HepG2 (cell line): ENCODE results near the gene MEIS3. TPM values are rescaled to one million over a fixed set of nuclear protein-coding genes. Genes with fewer than 3 reads are reported as not detected.

ENCODE experiments used
- EHMT2 ChIP-seq: fragments of 200-600 bp; sonication (generic); IDR thresholded peaks from 2 replicates; pipeline ENCODE4 v1.7.0; 2017; ENCODE audit warnings: antibody characterized with exemption, low read depth, low read length, borderline replicate concordance
- HNRNPL ChIP-seq: fragments of 200-400 bp; formaldehyde crosslinking; IDR thresholded peaks from 2 replicates; pipeline ENCODE4 v1.6.1; 2017; ENCODE audit warnings: mild to moderate bottlenecking, low read depth, low read length
- JUND ChIP-seq: sonication (generic); formaldehyde crosslinking; IDR thresholded peaks from 2 replicates; pipeline ENCODE4 v1.8.0; 2022; ENCODE audit warnings: mild to moderate bottlenecking, missing genetic modification reagents
- MTF1 ChIP-seq: sonication (generic); formaldehyde crosslinking; IDR thresholded peaks from 2 replicates; pipeline ENCODE4 v1.5.0; 2020; ENCODE audit warnings: missing genetic modification reagents
- NFKB2 ChIP-seq: sonication (generic); formaldehyde crosslinking; IDR thresholded peaks from 2 replicates; pipeline ENCODE4 v1.4.0; 2020; ENCODE audit warnings: missing genetic modification reagents, borderline replicate concordance
- RFX1 ChIP-seq: fragments of 450-650 bp; IDR thresholded peaks from 2 replicates; pipeline ENCODE4 v1.6.1; 2017
- SIX4 ChIP-seq: sonication (generic); formaldehyde crosslinking; IDR thresholded peaks from 2 replicates; pipeline ENCODE4 v1.4.0; 2020; ENCODE audit warnings: missing genetic modification reagents
- SMYD3 ChIP-seq: sonication (generic); formaldehyde crosslinking; IDR thresholded peaks from 2 replicates; pipeline ENCODE4 v1.8.1; 2023; ENCODE audit warnings: mild to moderate bottlenecking, missing genetic modification reagents
- ZNF225 ChIP-seq: sonication (generic); formaldehyde crosslinking; IDR thresholded peaks from 2 replicates; pipeline ENCODE4 v1.4.0; 2020; ENCODE audit warnings: mild to moderate bottlenecking, missing genetic modification reagents
- ZNF563 ChIP-seq: sonication (generic); formaldehyde crosslinking; IDR thresholded peaks from 2 replicates; pipeline ENCODE4 v1.8.0; 2022; ENCODE audit warnings: mild to moderate bottlenecking, moderate library complexity, missing genetic modification reagents
- ZNF720 ChIP-seq: sonication (generic); formaldehyde crosslinking; IDR thresholded peaks from 2 replicates; pipeline ENCODE4 v1.4.0; 2020; ENCODE audit warnings: missing genetic modification reagents
- ZNF816 ChIP-seq: sonication (generic); formaldehyde crosslinking; IDR thresholded peaks from 2 replicates; pipeline ENCODE4 v1.8.0; 2022; ENCODE audit warnings: missing genetic modification reagents, mild to moderate bottlenecking, borderline replicate concordance
- polyA plus RNA-seq, 8 experiments: library from polyadenylated mRNA; depleted of rRNA in 3 of 8; stranded (reverse) in 7 of 8; unstranded in 1 of 8; fragments of >200 nt; fragmentation: Illumina TruSeq in 4 of 8; extraction: Trizol in 4 of 8; gene quantifications; 2 replicates each; pipeline versions ENCODE4 v1.2.1 to v1.2.3, GENCODE V29; 2011 to 2016; ENCODE audit warnings: low read depth in 4 of 8, missing spikeins in 1 of 8, mixed read lengths in 1 of 8; ENCODE audit not compliant: insufficient read depth in 1 of 8
- total RNA-seq, 5 experiments: library from RNA; depleted of rRNA; stranded (reverse); fragments of >200 nt; fragmentation: Illumina TruSeq; extraction: Trizol; gene quantifications; 2 replicates each; pipeline ENCODE4 v1.2.3, GENCODE V29; 2016; ENCODE audit warnings: low read depth in 1 of 5
- TF ChIP-seq, protein P1 (sequence below): sonication (generic); formaldehyde crosslinking; IDR thresholded peaks from 2 replicates; pipeline ENCODE4 v1.5.0; 2020; ENCODE audit warnings: mild to moderate bottlenecking, missing genetic modification reagents
- TF ChIP-seq, protein P2 (sequence below): sonication (generic); formaldehyde crosslinking; IDR thresholded peaks from 2 replicates; pipeline ENCODE4 v1.5.0; 2020; ENCODE audit warnings: mild to moderate bottlenecking, low read depth, missing genetic modification reagents, borderline replicate concordance
- TF ChIP-seq, protein P3 (sequence below): sonication (generic); formaldehyde crosslinking; IDR thresholded peaks from 2 replicates; pipeline ENCODE4 v1.5.1; 2020; ENCODE audit warnings: mild to moderate bottlenecking, missing genetic modification reagents, moderate library complexity
- TF ChIP-seq, protein P4 (sequence below): sonication (generic); formaldehyde crosslinking; IDR thresholded peaks from 2 replicates; pipeline ENCODE4 v1.8.0; 2022; ENCODE audit warnings: missing genetic modification reagents, low read depth, mild to moderate bottlenecking, borderline replicate concordance
- TF ChIP-seq, protein P5 (sequence below): sonication (generic); formaldehyde crosslinking; IDR thresholded peaks from 2 replicates; pipeline ENCODE4 v1.4.0; 2020; ENCODE audit warnings: low read depth, missing genetic modification reagents
- TF ChIP-seq, protein P6 (sequence below): sonication (generic); formaldehyde crosslinking; IDR thresholded peaks from 2 replicates; pipeline ENCODE4 v1.4.0; 2020; ENCODE audit warnings: mild to moderate bottlenecking, missing genetic modification reagents

The MEIS3 gene
- total and polyA plus RNA-seq, 2 of the 13 experiments (the other 11 are each of a cell fraction or from before 2014, with no cell fraction given), result 0.09 to 0.70 TPM

DNA sequence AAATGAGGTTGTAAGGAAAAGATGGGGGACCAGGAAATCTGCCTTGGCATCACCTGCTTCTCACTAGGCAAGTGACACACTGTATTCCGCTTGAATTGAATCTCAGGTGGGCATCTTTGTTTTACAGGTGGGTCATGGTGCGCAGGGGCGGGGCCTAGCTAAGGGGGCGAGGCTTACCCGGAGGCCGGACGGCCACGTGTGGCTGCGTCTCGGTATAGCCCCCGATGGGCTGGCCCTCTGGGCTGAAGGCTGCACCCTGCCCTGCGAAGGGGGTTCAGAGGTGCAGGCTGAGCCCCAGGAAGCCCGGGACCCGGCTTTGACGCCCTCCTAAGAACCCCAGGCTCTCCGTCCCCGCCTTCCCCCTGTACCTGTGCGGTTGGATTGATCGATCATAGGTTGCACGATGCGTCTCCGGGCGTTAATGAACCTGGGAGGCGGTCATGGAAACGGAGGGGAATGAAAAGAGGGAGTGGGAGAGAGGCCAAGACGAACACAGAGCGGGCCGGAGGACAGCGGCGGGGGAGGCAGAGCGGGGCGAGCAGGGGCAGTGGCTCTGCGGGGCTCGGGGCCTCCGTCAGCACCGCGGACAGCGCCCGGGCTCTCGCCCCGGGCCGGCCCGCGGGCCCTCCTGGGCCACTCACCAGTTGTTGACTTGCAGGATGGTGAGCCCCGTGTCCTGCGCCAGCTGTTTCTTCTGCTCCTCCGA is 12.5 kb downstream of the MEIS3 start (continued):
- TF ChIP-seq, protein P1, sequence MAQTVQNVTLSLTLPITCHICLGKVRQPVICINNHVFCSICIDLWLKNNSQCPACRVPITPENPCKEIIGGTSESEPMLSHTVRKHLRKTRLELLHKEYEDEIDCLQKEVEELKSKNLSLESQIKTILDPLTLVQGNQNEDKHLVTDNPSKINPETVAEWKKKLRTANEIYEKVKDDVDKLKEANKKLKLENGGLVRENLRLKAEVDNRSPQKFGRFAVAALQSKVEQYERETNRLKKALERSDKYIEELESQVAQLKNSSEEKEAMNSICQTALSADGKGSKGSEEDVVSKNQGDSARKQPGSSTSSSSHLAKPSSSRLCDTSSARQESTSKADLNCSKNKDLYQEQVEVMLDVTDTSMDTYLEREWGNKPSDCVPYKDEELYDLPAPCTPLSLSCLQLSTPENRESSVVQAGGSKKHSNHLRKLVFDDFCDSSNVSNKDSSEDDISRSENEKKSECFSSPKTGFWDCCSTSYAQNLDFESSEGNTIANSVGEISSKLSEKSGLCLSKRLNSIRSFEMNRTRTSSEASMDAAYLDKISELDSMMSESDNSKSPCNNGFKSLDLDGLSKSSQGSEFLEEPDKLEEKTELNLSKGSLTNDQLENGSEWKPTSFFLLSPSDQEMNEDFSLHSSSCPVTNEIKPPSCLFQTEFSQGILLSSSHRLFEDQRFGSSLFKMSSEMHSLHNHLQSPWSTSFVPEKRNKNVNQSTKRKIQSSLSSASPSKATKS, result no peak
- TF ChIP-seq, protein P2, sequence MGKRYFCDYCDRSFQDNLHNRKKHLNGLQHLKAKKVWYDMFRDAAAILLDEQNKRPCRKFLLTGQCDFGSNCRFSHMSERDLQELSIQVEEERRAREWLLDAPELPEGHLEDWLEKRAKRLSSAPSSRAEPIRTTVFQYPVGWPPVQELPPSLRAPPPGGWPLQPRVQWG, result no peak
- TF ChIP-seq, protein P3, sequence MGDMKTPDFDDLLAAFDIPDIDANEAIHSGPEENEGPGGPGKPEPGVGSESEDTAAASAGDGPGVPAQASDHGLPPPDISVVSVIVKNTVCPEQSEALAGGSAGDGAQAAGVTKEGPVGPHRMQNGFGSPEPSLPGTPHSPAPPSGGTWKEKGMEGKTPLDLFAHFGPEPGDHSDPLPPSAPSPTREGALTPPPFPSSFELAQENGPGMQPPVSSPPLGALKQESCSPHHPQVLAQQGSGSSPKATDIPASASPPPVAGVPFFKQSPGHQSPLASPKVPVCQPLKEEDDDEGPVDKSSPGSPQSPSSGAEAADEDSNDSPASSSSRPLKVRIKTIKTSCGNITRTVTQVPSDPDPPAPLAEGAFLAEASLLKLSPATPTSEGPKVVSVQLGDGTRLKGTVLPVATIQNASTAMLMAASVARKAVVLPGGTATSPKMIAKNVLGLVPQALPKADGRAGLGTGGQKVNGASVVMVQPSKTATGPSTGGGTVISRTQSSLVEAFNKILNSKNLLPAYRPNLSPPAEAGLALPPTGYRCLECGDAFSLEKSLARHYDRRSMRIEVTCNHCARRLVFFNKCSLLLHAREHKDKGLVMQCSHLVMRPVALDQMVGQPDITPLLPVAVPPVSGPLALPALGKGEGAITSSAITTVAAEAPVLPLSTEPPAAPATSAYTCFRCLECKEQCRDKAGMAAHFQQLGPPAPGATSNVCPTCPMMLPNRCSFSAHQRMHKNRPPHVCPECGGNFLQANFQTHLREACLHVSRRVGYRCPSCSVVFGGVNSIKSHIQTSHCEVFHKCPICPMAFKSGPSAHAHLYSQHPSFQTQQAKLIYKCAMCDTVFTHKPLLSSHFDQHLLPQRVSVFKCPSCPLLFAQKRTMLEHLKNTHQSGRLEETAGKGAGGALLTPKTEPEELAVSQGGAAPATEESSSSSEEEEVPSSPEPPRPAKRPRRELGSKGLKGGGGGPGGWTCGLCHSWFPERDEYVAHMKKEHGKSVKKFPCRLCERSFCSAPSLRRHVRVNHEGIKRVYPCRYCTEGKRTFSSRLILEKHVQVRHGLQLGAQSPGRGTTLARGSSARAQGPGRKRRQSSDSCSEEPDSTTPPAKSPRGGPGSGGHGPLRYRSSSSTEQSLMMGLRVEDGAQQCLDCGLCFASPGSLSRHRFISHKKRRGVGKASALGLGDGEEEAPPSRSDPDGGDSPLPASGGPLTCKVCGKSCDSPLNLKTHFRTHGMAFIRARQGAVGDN (CRISPR knock-in tag), result peak; percentile 42
- TF ChIP-seq ZNF816 (peak; percentile 31; the same call in 1 of the 2 replicates), ZNF720 (CRISPR knock-in tag) (no peak), MTF1 (no peak), ZNF563 (CRISPR knock-in tag) (peak; percentile 71), SMYD3 (no peak), ZNF225 (no peak), EHMT2 (peak; percentile 63; the same call in 1 of the 2 replicates), HNRNPL (no peak), NFKB2 (peak; percentile 83; the same call in 1 of the 2 replicates), RFX1 (no peak), SIX4 (CRISPR knock-in tag) (no peak), JUND (no peak)
- TF ChIP-seq, protein P4, sequence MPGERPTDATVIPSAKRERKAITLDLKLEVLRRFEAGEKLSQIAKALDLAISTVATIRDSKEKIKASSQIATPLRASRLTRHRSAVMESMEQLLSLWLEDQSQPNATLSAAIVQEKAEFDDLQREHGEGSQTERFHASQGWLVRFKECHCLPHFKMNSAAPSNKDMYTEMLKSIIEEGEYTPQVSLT, result no peak
- TF ChIP-seq, protein P5, sequence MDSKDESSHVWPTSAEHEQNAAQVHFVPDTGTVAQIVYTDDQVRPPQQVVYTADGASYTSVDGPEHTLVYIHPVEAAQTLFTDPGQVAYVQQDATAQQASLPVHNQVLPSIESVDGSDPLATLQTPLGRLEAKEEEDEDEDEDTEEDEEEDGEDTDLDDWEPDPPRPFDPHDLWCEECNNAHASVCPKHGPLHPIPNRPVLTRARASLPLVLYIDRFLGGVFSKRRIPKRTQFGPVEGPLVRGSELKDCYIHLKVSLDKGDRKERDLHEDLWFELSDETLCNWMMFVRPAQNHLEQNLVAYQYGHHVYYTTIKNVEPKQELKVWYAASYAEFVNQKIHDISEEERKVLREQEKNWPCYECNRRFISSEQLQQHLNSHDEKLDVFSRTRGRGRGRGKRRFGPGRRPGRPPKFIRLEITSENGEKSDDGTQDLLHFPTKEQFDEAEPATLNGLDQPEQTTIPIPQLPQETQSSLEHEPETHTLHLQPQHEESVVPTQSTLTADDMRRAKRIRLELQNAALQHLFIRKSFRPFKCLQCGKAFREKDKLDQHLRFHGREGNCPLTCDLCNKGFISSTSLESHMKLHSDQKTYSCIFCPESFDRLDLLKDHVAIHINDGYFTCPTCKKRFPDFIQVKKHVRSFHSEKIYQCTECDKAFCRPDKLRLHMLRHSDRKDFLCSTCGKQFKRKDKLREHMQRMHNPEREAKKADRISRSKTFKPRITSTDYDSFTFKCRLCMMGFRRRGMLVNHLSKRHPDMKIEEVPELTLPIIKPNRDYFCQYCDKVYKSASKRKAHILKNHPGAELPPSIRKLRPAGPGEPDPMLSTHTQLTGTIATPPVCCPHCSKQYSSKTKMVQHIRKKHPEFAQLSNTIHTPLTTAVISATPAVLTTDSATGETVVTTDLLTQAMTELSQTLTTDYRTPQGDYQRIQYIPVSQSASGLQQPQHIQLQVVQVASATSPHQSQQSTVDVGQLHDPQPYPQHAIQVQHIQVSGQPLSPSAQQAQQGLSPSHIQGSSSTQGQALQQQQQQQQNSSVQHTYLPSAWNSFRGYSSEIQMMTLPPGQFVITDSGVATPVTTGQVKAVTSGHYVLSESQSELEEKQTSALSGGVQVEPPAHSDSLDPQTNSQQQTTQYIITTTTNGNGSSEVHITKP, result no peak
- TF ChIP-seq, protein P6, sequence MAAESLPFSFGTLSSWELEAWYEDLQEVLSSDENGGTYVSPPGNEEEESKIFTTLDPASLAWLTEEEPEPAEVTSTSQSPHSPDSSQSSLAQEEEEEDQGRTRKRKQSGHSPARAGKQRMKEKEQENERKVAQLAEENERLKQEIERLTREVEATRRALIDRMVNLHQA (CRISPR knock-in tag), result no peak
